IMR-90 (cell line): ENCODE results near the gene CUX1. TPM values are rescaled to one million over a fixed set of nuclear protein-coding genes. Genes with fewer than 3 reads are reported as not detected.

Source experiments
- ATAC-seq: fragments of 200-7000 bp; cut with Tn5 transposase; 2 replicates; pipeline ENCODE4 v1.9.1; 2020; ENCODE audit warnings: low read depth, mild to moderate bottlenecking, moderate library complexity
- BruUV-seq: library from RNA; stranded (reverse); fragments of 400-500 nt; replicated peaks from 2 replicates; lab custom pipeline; 2021; lab: Mats Ljungman, UMichigan
- CTCF ChIA-PET: fragments of 300-600 bp; formaldehyde crosslinking; extraction: SDS; loops from one replicate; lab custom pipeline; 2021; ENCODE audit warnings: antibody characterized with exemption; lab: Yijun Ruan, JAX
- POLR2A ChIA-PET: fragments of 300-600 bp; sonication (Branson Sonifier 250); formaldehyde crosslinking; loops from one replicate; lab custom pipeline; 2022; ENCODE audit warnings: antibody characterized with exemption; ENCODE audit not compliant: unreplicated experiment; lab: Charles Lee
- DNase-seq: peaks from one replicate; pipeline ENCODE4 v3.0.0; 2013
- H2AFZ ChIP-seq: replicated peaks from 2 replicates; pipeline ENCODE3; 2013; ENCODE audit warnings: low read length, mild to moderate bottlenecking; ENCODE audit not compliant: poor library complexity
- H2AK5ac ChIP-seq: 2 replicates; pipeline ENCODE4 v1.6.1; 2013; ENCODE audit warnings: low read depth, low read length, inconsistent platforms
- H2AK9ac ChIP-seq: replicated peaks from 2 replicates; pipeline ENCODE3; 2013; ENCODE audit warnings: mild to moderate bottlenecking, low read depth, low read length, moderate library complexity; ENCODE audit not compliant: poor library complexity
- H2BK120ac ChIP-seq: 2 replicates; pipeline ENCODE4 v1.6.1; 2013; ENCODE audit warnings: low read depth, low read length, inconsistent platforms
- H2BK15ac ChIP-seq: 3 replicates; pipeline ENCODE4 v1.6.1; 2013; ENCODE audit warnings: low read depth, low read length, inconsistent platforms
- H2BK20ac ChIP-seq: 2 replicates; pipeline ENCODE4 v1.6.1; 2013; ENCODE audit warnings: low read depth, mild to moderate bottlenecking, inconsistent platforms, low read length, moderate library complexity
- H2BK5ac ChIP-seq: 2 replicates; pipeline ENCODE4 v1.6.1; 2013; ENCODE audit warnings: mild to moderate bottlenecking, low read depth, low read length, inconsistent platforms; ENCODE audit not compliant: poor library complexity, severe bottlenecking
- H3K14ac ChIP-seq: replicated peaks from 2 replicates; pipeline ENCODE4 v1.6.1; 2013; ENCODE audit warnings: low read depth, low read length, inconsistent platforms
- H3K18ac ChIP-seq: 2 replicates; pipeline ENCODE4 v1.6.1; 2013; ENCODE audit warnings: low read depth, low read length, control low read depth
- H3K23ac ChIP-seq: 2 replicates; pipeline ENCODE4 v1.6.1; 2013; ENCODE audit warnings: low read depth, low read length, inconsistent platforms
- H3K27ac ChIP-seq: 2 replicates; pipeline ENCODE4 v1.5.1; 2013; ENCODE audit warnings: mild to moderate bottlenecking, control low read depth, low read length; ENCODE audit not compliant: insufficient read depth
- H3K27me3 ChIP-seq: 2 replicates; pipeline ENCODE4 v1.6.1; 2013; ENCODE audit warnings: low read length; ENCODE audit not compliant: control insufficient read depth, insufficient read depth
- H3K36me3 ChIP-seq: 2 replicates; pipeline ENCODE4 v1.6.1; 2013; ENCODE audit warnings: low read length, mixed read lengths; ENCODE audit not compliant: control insufficient read depth, insufficient read depth
- H3K4ac ChIP-seq: 2 replicates; pipeline ENCODE4 v1.6.1; 2013; ENCODE audit warnings: low read depth, low read length, inconsistent platforms
- H3K4me1 ChIP-seq: 2 replicates; pipeline ENCODE4 v1.6.1; 2013; ENCODE audit warnings: low read length, mixed read lengths; ENCODE audit not compliant: control insufficient read depth, insufficient read depth
- H3K4me2 ChIP-seq: 2 replicates; pipeline ENCODE4 v1.6.1; 2013; ENCODE audit warnings: low read depth, mild to moderate bottlenecking, control low read depth, low read length, moderate library complexity
- H3K4me3 ChIP-seq: 2 replicates; pipeline ENCODE4 v1.5.1; 2013; ENCODE audit warnings: low read depth, mild to moderate bottlenecking, control low read depth, low read length, moderate library complexity; ENCODE audit not compliant: insufficient read depth
- H3K56ac ChIP-seq: 2 replicates; pipeline ENCODE4 v1.6.1; 2013; ENCODE audit warnings: low read length, inconsistent platforms; ENCODE audit not compliant: insufficient read depth; ENCODE audit errors: extremely low read depth
- H3K79me1 ChIP-seq, 2 experiments: 2 replicates each; pipeline ENCODE4 v1.6.1; 2013; ENCODE audit warnings: low read length in 2 of 2, inconsistent platforms in 1 of 2, low read depth in 1 of 2
- H3K9ac ChIP-seq: 2 replicates; pipeline ENCODE4 v1.6.1; 2013; ENCODE audit warnings: low read depth, low read length, control low read depth
- H3K9me1 ChIP-seq: 2 replicates; pipeline ENCODE4 v1.6.1; 2013; ENCODE audit warnings: low read length, inconsistent platforms; ENCODE audit not compliant: insufficient read depth
- H3K9me3 ChIP-seq: 2 replicates; pipeline ENCODE4 v1.6.1; 2013; ENCODE audit warnings: low read length; ENCODE audit not compliant: control insufficient read depth, insufficient read depth
- H4K20me1 ChIP-seq: 2 replicates; pipeline ENCODE4 v1.6.1; 2013; ENCODE audit warnings: low read length, inconsistent platforms; ENCODE audit not compliant: insufficient read depth
- H4K5ac ChIP-seq: 2 replicates; pipeline ENCODE4 v1.6.1; 2013; ENCODE audit warnings: mild to moderate bottlenecking, low read depth, low read length, control low read depth
- H4K8ac ChIP-seq, 2 experiments: 2 replicates each; pipeline ENCODE4 v1.6.1; 2013; ENCODE audit warnings: low read depth in 2 of 2, low read length in 2 of 2, control low read depth in 1 of 2, inconsistent platforms in 1 of 2
- H4K91ac ChIP-seq: 2 replicates; pipeline ENCODE4 v1.6.1; 2013; ENCODE audit warnings: low read depth, low read length, inconsistent platforms; ENCODE audit not compliant: insufficient read depth
- NFE2L2 ChIP-seq: fragments of 150-350 bp; IDR thresholded peaks from 2 replicates; pipeline ENCODE4 v1.6.1; 2016; ENCODE audit warnings: low read depth, mild to moderate bottlenecking, low read length
- RFX5 ChIP-seq: IDR thresholded peaks from 2 replicates; pipeline ENCODE4 v1.8.0; 2012; ENCODE audit warnings: low read depth, mild to moderate bottlenecking, low read length, moderate library complexity
- WGBS, 2 experiments: methylation state at CpG; one replicate each; pipeline versions ENCODE4 v1.1.5 to v1.1.7; 2013; ENCODE audit warnings: missing lambda C conversion rate in 2 of 2; ENCODE audit not compliant: insufficient read length in 1 of 2; ENCODE audit errors: extremely low coverage in 2 of 2; 5-methylcytosine and 5-hydroxymethylcytosine counted together
- dilution Hi-C: fragments of 300-500 bp; cut with HindIII; formaldehyde crosslinking; loops from one replicate; pipeline ENCODE4 v1.14.3; 2018; ENCODE audit warnings: low sequenced_read_pairs; ENCODE audit not compliant: unreplicated experiment
- in situ Hi-C: fragments of 300-500 bp; cut with MboI; formaldehyde crosslinking; loops from 3 replicates; pipeline ENCODE4 v1.14.3; 2019; ENCODE audit warnings: low sequenced_read_pairs, inconsistent platforms, mixed read lengths
- intact Hi-C: fragments of 100-400 bp; cut with micrococcal nuclease; formaldehyde crosslinking; loops from 2 replicates; pipeline ENCODE4 v1.10.0; 2022
- polyA plus RNA-seq, 3 experiments: library from polyadenylated mRNA; depleted of rRNA; stranded (reverse); fragments of >200 nt; gene quantifications; 2 replicates each; pipeline ENCODE4 v1.2.3, GENCODE V29; 2012; ENCODE audit warnings: low replicate concordance in 1 of 3
- total RNA-seq: library from RNA; depleted of rRNA; stranded (reverse); fragments of >200 nt; gene quantifications from 2 replicates; pipeline ENCODE4 v1.2.3, GENCODE V29; 2012

Gene CUX1
- total and polyA plus RNA-seq, 2 of the 4 experiments (the other 2 are of a cell fraction), result 19.7 to 46.4 TPM

DNA sequence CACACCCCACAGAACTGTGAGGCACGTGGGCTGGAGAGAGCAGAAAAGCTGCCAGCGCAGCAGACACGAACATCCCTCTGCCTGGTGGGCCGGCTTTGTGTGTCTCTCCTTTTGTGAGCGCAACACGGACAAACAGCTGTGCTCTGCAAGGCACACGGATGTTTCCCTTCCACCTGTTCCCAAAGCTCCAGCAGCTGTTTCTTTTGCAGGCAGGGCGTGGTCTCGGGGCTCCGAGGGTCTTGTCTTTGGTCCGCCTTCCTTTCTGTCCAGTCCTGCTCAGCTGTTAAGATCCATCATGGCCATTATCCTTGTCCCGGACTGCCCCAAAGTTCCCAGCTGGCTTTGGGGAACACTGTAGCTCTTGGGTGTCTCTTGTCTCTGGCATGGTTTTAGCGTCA lies 436.5 kb downstream of the CUX1 start:
- Histone ChIP-seq H3K27ac (no peak overlapping the region), H4K5ac (no peak overlapping the region), H4K8ac (no peak overlapping the region), H2AK9ac (no peak overlapping the region), H3K27me3 (no peaks in the 10 kb centered on the region), H2BK120ac (no peak overlapping the region), H3K4me1 (no peaks in the 10 kb centered on the region), H3K9me1 (no peaks in the 10 kb centered on the region), H2BK15ac (no peak overlapping the region), H3K79me1 (peaks cover 0 to 4% of the 10 kb centered on the region in 2 experiments; a peak in 1 of 4 replicates), H3K36me3 (peaks cover 8% of the 10 kb centered on the region), H3K4me3 (no peak overlapping the region), H2AK5ac (no peak overlapping the region), H3K4ac (no peak overlapping the region), H3K18ac (no peak overlapping the region), H4K91ac (no peak overlapping the region), H2AFZ (no peak overlapping the region), H3K4me2 (no peak overlapping the region), H4K20me1 (no peaks in the 10 kb centered on the region; the same call in 1 of the 2 replicates), H3K9me3 (no peaks in the 10 kb centered on the region), H2BK5ac (no peak overlapping the region), H3K56ac (no peak overlapping the region), H2BK20ac (no peak overlapping the region), H3K9ac (no peak overlapping the region), H3K14ac (no peak overlapping the region), H3K23ac (no peak overlapping the region)
- TF ChIP-seq NFE2L2 (no peak), RFX5 (no peak)
- no peak for DNase-seq
- no peak for ATAC-seq
- in situ Hi-C loops, result loop anchor here (25.0 kb wide), 1 partner anchor 892 kb away; the partner anchor contains the start of gene COL26A1
- no TSS peak for BruUV-seq
- CTCF ChIA-PET, result no interaction called here
- WGBS, 2 experiments, result 85% methylated on average over 6 of the region's 13 CpGs; no CpG with 5 or more reads in 1 of the 2 experiments
- dilution Hi-C loops, result no loop called here
- intact Hi-C loops, result no loop called here
- POLR2A ChIA-PET, result no interaction called here
